A673 (cell line): ENCODE measurements around the gene GRIP1. TPM values are rescaled to one million over a fixed set of nuclear protein-coding genes. Genes with fewer than 3 reads are reported as not detected.

Experiments used
- BruUV-seq: library from RNA; stranded (reverse); fragments of 400-500 nt; replicated peaks from 2 replicates; lab custom pipeline; 2021; lab: Mats Ljungman, UMichigan
- CTCF ChIA-PET: fragments of 300-600 bp; sonication (Branson Sonifier 250); formaldehyde crosslinking; loops from one replicate; lab custom pipeline; 2022; ENCODE audit warnings: antibody characterized with exemption; lab: Charles Lee
- POLR2A ChIA-PET: fragments of 300-600 bp; sonication (Branson Sonifier 250); formaldehyde crosslinking; loops from one replicate; lab custom pipeline; 2022; ENCODE audit warnings: antibody characterized with exemption; ENCODE audit not compliant: low non-redundant PET; lab: Charles Lee
- DNase-seq: peaks from one replicate; pipeline ENCODE4 v3.0.0-alpha.2; 2015; ENCODE audit warnings: low spot score
- H3K27ac ChIP-seq: fragments of 200-600 bp; sonication (generic); 2 replicates; pipeline ENCODE4 v1.5.1; 2016; ENCODE audit warnings: mixed run types, low read depth, mild to moderate bottlenecking, mixed read lengths, antibody characterized with exemption, low read length; ENCODE audit not compliant: poor library complexity, severe bottlenecking
- H3K27me3 ChIP-seq: fragments of 200-600 bp; sonication (generic); replicated peaks from 2 replicates; pipeline ENCODE4 v1.6.1; 2017; ENCODE audit warnings: mixed run types, low read depth, mild to moderate bottlenecking, mixed read lengths, antibody characterized with exemption, low read length; ENCODE audit not compliant: insufficient read depth, poor library complexity
- H3K36me3 ChIP-seq: fragments of 200-600 bp; sonication (generic); 2 replicates; pipeline ENCODE4 v1.6.1; 2016; ENCODE audit warnings: mixed run types, mild to moderate bottlenecking, mixed read lengths, antibody characterized with exemption, low read length; ENCODE audit not compliant: insufficient read depth, poor library complexity, severe bottlenecking
- H3K4me1 ChIP-seq: fragments of 200-600 bp; sonication (generic); 2 replicates; pipeline ENCODE4 v1.6.1; 2017; ENCODE audit warnings: mixed run types, mild to moderate bottlenecking, mixed read lengths, antibody characterized with exemption, low read length; ENCODE audit not compliant: insufficient read depth, poor library complexity, severe bottlenecking
- H3K4me3 ChIP-seq: fragments of 200-600 bp; sonication (generic); 2 replicates; pipeline ENCODE4 v1.5.1; 2016; ENCODE audit warnings: low read depth, mixed run types, mild to moderate bottlenecking, mixed read lengths, low read length; ENCODE audit not compliant: poor library complexity, severe bottlenecking
- H3K9me3 ChIP-seq: fragments of 200-600 bp; sonication (generic); 2 replicates; pipeline ENCODE4 v1.6.1; 2016; ENCODE audit warnings: mixed run types, low read depth, mild to moderate bottlenecking, mixed read lengths, antibody characterized with exemption, low read length; ENCODE audit not compliant: poor library complexity, severe bottlenecking
- CTCF ChIP-seq: fragments of 300-800, 200-600 bp; sonication (generic); conservative IDR thresholded peaks from 2 replicates; pipeline ENCODE4 v1.5.1; 2017; ENCODE audit warnings: low read depth, mild to moderate bottlenecking, antibody characterized with exemption, low read length, moderate library complexity, mixed read lengths
- EZH2 ChIP-seq: fragments of 200-600 bp; sonication (generic); IDR thresholded peaks from 2 replicates; pipeline ENCODE4 v1.6.1; 2017; ENCODE audit warnings: borderline replicate concordance, low read depth, mild to moderate bottlenecking, mixed read lengths, antibody characterized with exemption, low read length; ENCODE audit not compliant: poor library complexity, severe bottlenecking
- intact Hi-C: fragments of 100-400 bp; cut with micrococcal nuclease; formaldehyde crosslinking; loops from one replicate; pipeline ENCODE4 v1.10.0; 2022; ENCODE audit not compliant: unreplicated experiment
- total RNA-seq: library from RNA; stranded (reverse); gene quantifications from 2 replicates; pipeline ENCODE4 v1.2.3, GENCODE V29; 2021

The GRIP1 gene
- total RNA-seq, 1 experiment from 2014 or later: 3.6 TPM

- TF ChIP-seq EZH2 (no peak), CTCF (no peak)
- intact Hi-C loops: no loop called here
- Histone ChIP-seq H3K4me3 (no peak overlapping the region), H3K36me3 (no peaks in the 10 kb centered on the region), H3K9me3 (no peaks in the 10 kb centered on the region), H3K27me3 (no peaks in the 10 kb centered on the region), H3K4me1 (peaks cover 5% of the 10 kb centered on the region), H3K27ac (no peak overlapping the region)
- no TSS peak for BruUV-seq
- no peak for DNase-seq
- POLR2A ChIA-PET: no interaction called here
- CTCF ChIA-PET: no interaction called here
These were observed 355.9 kb downstream of the GRIP1 start for GRCh38 chr12:66323017-66323416.

- no peak overlapping the region for H3K4me3 ChIP-seq
- POLR2A ChIA-PET: no interaction called here
- peaks cover 5% of the 10 kb centered on the region for H3K4me1 ChIP-seq
- no peak overlapping the region for H3K27ac ChIP-seq
- intact Hi-C loops: no loop called here
- BruUV-seq: no TSS peak
- DNase-seq: no peak
- TF ChIP-seq EZH2 (no peak), CTCF (no peak)
- H3K9me3 ChIP-seq: no peaks in the 10 kb centered on the region
- CTCF ChIA-PET: no interaction called here
- H3K36me3 ChIP-seq: no peaks in the 10 kb centered on the region
- no peaks in the 10 kb centered on the region for H3K27me3 ChIP-seq
These were observed 357.4 kb downstream of the GRIP1 start for GRCh38 chr12:66321435-66321834.

GRCh38 chr12:66320996-66321395 is 357.9 kb downstream of the GRIP1 start:
- intact Hi-C loops: no loop called here

More at GRCh38 chr12:66320996-66321395, 357.9 kb downstream of the GRIP1 start:
- no peak for DNase-seq
- no peaks in the 10 kb centered on the region for H3K9me3 ChIP-seq
- no peaks in the 10 kb centered on the region for H3K36me3 ChIP-seq
- BruUV-seq: no TSS peak
- no peak for TF ChIP-seq EZH2
- TF ChIP-seq CTCF: no peak
- peaks cover 5% of the 10 kb centered on the region for H3K4me1 ChIP-seq
- H3K4me3 ChIP-seq: no peak overlapping the region
- CTCF ChIA-PET: no interaction called here
- no peak overlapping the region for H3K27ac ChIP-seq
- POLR2A ChIA-PET: no interaction called here
- H3K27me3 ChIP-seq: no peaks in the 10 kb centered on the region
